ENCODE results near the gene DDX27. TPM values are rescaled to one million over a fixed set of nuclear protein-coding genes. Genes with fewer than 3 reads are reported as not detected.
A peak's percentile ranks its signal among the peaks of the same experiment; 100 is the strongest.

Gene DDX27
- total and polyA plus RNA-seq, 2 of the 13 experiments (the other 11 are each of a cell fraction or from before 2014, with no cell fraction given), result 42.6 to 72.8 TPM

DNA sequence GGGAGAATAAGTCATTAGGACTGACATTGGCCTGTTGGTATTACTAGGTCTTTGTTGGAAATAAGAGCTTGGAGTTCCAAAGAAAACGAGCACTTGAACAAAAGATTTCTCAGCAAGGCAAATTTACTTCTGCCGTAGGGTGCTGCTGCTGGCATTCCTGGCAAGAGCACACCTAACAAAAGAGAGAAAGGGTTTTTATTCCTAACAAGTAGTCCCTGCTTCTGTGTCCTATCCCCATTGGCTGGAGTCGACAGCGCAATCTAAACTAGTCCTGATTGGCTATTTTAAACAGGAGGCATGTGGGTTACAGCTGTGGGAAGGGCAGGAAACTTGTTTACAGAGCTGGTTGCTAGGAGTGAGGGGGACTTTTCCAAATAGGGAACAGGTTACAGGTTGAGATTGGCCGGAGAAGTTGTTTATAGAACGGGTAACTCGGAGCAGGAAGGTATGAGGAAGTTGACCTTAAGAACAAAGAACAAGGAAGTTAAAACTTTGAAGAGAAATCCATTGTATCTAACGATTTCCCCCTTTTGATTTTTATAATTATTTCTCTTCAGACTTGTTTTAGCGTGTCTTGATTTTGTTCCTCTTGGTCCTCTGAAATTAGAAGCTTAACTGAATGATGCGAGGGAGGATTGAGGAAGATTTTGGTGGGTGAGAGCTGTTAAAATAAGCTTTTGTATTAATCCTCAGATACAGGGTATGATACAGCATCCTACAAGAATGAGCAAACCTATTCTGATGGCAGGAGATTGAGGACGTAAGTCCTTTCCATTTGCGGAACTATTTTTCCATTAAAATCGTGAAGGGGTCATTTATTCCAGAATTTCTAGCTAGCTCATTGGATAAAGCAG, 62.1 kb downstream of the DDX27 start (continued):
- TF ChIP-seq ZNF292 (CRISPR knock-in tag; IDR thresholded peaks at IDR 0.05; ENCODE audit: borderline replicate concordance, low read depth) (no peak), CCAR2 (optimal IDR thresholded peaks at IDR 0.05; ENCODE audit: low read depth, low read length) (peak; percentile 47), ZNF746 (CRISPR knock-in tag; IDR thresholded peaks at IDR 0.05) (no peak), ZNF44 (CRISPR knock-in tag; IDR thresholded peaks at IDR 0.05) (0 out of 2 replicates have a peak, but pooled peaks have one; percentile 0), TOPORS (CRISPR knock-in tag; IDR thresholded peaks at IDR 0.05) (0 out of 2 replicates have a peak, but pooled peaks have one; percentile 25), ZSCAN21 (CRISPR knock-in tag; IDR thresholded peaks at IDR 0.05; ENCODE audit: borderline replicate concordance) (no peak), HCFC1 (IDR thresholded peaks at IDR 0.05; ENCODE audit: low read depth, low read length) (no peak), RAD21 (CRISPR knock-in tag; IDR thresholded peaks at IDR 0.05) (peak; percentile 22; the same call in 1 of the 2 replicates), EED (CRISPR knock-in tag; IDR thresholded peaks at IDR 0.05) (no peak), POLR2AphosphoS5 (IDR thresholded peaks at IDR 0.05; ENCODE audit: low read depth, low read length) (peak; percentile 78), HNRNPUL1 (IDR thresholded peaks at IDR 0.05; ENCODE audit: low read depth, low read length) (no peak), XBP1 (CRISPR knock-in tag; IDR thresholded peaks at IDR 0.05) (peak; percentile 31; the same call in 1 of the 2 replicates), NFE2L2 (IDR thresholded peaks at IDR 0.05; ENCODE audit: low read length) (peak; percentile 29; the same call in 1 of the 2 replicates), ZNF614 (CRISPR knock-in tag; IDR thresholded peaks at IDR 0.05; ENCODE audit: borderline replicate concordance) (peak; percentile 23; the same call in 1 of the 2 replicates), RAD51 (IDR thresholded peaks at IDR 0.05; ENCODE audit: borderline replicate concordance) (no peak), CHD2 (IDR thresholded peaks at IDR 0.05; ENCODE audit: low read depth, low read length) (no peak)
- TF ChIP-seq, protein P1, sequence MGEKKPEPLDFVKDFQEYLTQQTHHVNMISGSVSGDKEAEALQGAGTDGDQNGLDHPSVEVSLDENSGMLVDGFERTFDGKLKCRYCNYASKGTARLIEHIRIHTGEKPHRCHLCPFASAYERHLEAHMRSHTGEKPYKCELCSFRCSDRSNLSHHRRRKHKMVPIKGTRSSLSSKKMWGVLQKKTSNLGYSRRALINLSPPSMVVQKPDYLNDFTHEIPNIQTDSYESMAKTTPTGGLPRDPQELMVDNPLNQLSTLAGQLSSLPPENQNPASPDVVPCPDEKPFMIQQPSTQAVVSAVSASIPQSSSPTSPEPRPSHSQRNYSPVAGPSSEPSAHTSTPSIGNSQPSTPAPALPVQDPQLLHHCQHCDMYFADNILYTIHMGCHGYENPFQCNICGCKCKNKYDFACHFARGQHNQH (CRISPR knock-in tag; IDR thresholded peaks at IDR 0.05), result peak; percentile 47
- TF ChIP-seq, protein P2, sequence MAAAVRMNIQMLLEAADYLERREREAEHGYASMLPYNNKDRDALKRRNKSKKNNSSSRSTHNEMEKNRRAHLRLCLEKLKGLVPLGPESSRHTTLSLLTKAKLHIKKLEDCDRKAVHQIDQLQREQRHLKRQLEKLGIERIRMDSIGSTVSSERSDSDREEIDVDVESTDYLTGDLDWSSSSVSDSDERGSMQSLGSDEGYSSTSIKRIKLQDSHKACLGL (CRISPR knock-in tag; IDR thresholded peaks at IDR 0.05), result no peak
- TF ChIP-seq, protein P3, sequence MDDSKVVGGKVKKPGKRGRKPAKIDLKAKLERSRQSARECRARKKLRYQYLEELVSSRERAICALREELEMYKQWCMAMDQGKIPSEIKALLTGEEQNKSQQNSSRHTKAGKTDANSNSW (CRISPR knock-in tag; IDR thresholded peaks at IDR 0.05; ENCODE audit: borderline replicate concordance), result no peak
- TF ChIP-seq, protein P4, sequence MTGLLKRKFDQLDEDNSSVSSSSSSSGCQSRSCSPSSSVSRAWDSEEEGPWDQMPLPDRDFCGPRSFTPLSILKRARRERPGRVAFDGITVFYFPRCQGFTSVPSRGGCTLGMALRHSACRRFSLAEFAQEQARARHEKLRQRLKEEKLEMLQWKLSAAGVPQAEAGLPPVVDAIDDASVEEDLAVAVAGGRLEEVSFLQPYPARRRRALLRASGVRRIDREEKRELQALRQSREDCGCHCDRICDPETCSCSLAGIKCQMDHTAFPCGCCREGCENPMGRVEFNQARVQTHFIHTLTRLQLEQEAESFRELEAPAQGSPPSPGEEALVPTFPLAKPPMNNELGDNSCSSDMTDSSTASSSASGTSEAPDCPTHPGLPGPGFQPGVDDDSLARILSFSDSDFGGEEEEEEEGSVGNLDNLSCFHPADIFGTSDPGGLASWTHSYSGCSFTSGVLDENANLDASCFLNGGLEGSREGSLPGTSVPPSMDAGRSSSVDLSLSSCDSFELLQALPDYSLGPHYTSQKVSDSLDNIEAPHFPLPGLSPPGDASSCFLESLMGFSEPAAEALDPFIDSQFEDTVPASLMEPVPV (CRISPR knock-in tag; IDR thresholded peaks at IDR 0.05), result 0 out of 2 replicates have a peak, but pooled peaks have one; percentile 53
- TF ChIP-seq, protein P5, sequence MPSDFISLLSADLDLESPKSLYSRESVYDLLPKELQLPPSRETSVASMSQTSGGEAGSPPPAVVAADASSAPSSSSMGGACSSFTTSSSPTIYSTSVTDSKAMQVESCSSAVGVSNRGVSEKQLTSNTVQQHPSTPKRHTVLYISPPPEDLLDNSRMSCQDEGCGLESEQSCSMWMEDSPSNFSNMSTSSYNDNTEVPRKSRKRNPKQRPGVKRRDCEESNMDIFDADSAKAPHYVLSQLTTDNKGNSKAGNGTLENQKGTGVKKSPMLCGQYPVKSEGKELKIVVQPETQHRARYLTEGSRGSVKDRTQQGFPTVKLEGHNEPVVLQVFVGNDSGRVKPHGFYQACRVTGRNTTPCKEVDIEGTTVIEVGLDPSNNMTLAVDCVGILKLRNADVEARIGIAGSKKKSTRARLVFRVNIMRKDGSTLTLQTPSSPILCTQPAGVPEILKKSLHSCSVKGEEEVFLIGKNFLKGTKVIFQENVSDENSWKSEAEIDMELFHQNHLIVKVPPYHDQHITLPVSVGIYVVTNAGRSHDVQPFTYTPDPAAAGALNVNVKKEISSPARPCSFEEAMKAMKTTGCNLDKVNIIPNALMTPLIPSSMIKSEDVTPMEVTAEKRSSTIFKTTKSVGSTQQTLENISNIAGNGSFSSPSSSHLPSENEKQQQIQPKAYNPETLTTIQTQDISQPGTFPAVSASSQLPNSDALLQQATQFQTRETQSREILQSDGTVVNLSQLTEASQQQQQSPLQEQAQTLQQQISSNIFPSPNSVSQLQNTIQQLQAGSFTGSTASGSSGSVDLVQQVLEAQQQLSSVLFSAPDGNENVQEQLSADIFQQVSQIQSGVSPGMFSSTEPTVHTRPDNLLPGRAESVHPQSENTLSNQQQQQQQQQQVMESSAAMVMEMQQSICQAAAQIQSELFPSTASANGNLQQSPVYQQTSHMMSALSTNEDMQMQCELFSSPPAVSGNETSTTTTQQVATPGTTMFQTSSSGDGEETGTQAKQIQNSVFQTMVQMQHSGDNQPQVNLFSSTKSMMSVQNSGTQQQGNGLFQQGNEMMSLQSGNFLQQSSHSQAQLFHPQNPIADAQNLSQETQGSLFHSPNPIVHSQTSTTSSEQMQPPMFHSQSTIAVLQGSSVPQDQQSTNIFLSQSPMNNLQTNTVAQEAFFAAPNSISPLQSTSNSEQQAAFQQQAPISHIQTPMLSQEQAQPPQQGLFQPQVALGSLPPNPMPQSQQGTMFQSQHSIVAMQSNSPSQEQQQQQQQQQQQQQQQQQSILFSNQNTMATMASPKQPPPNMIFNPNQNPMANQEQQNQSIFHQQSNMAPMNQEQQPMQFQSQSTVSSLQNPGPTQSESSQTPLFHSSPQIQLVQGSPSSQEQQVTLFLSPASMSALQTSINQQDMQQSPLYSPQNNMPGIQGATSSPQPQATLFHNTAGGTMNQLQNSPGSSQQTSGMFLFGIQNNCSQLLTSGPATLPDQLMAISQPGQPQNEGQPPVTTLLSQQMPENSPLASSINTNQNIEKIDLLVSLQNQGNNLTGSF (CRISPR knock-in tag; IDR thresholded peaks at IDR 0.05), result peak; percentile 57; the same call in 1 of the 2 replicates
